D721Med (cell line): ENCODE results near the gene KANSL1.

Source experiments
- DNase-seq: peaks from one replicate; pipeline ENCODE4 v3.0.0; 2011; ENCODE audit warnings: low spot score; ENCODE audit not compliant: insufficient read length
- FAIRE-seq: peaks from 2 replicates; lab custom pipeline; 2011; peaks lifted over from hg19 to GRCh38; lab: Jason Lieb, UNC
- CTCF ChIP-seq: IDR thresholded peaks from 2 replicates; pipeline ENCODE4 v1.5.1; 2012; ENCODE audit warnings: mild to moderate bottlenecking, control low read depth; ENCODE audit not compliant: insufficient read depth; ENCODE audit errors: missing control alignments

The KANSL1 gene

GRCh38 chr17:46163316-46163715 is 29.9 kb downstream of the KANSL1 start:
- TF ChIP-seq CTCF: no peak
- FAIRE-seq (no peak), DNase-seq (no peak)

- no peak for DNase-seq
- FAIRE-seq: no peak
- no peak for TF ChIP-seq CTCF
Measured at GRCh38 chr17:46162866-46163265, 30.4 kb downstream of the KANSL1 start.

GRCh38 chr17:46160169-46160568 is 33.1 kb downstream of the KANSL1 start:
- DNase-seq: no peak
- TF ChIP-seq CTCF: no peak
- no peak for FAIRE-seq

GRCh38 chr17:46159686-46160085 is 33.5 kb downstream of the KANSL1 start:
- TF ChIP-seq CTCF: no peak
- no peak for DNase-seq
- FAIRE-seq: no peak

GRCh38 chr17:46158323-46159296 is 34.6 kb downstream of the KANSL1 start:
- DNase-seq (peak; percentile 40), FAIRE-seq (no peak)
- no peak for TF ChIP-seq CTCF

- TF ChIP-seq CTCF: no peak
- FAIRE-seq: no peak
- no peak for DNase-seq
Measured at GRCh38 chr17:46157443-46158062, 35.7 kb downstream of the KANSL1 start.
